H4 (cell line): ENCODE measurements around the gene NIT1. TPM values are rescaled to one million over a fixed set of nuclear protein-coding genes. Genes with fewer than 3 reads are reported as not detected.

Experiments
- DNase-seq: peaks from one replicate; pipeline ENCODE4 v3.0.0-alpha.2; 2015; ENCODE audit warnings: low spot score
- total RNA-seq: library from RNA; depleted of rRNA; stranded (reverse); fragments of >200 nt; shearing (Covaris generic); gene quantifications from 2 replicates; pipeline ENCODE4 v1.2.3, GENCODE V29; 2014

Gene NIT1
- total RNA-seq, 1 experiment from 2014 or later: 36.6 TPM

- no peak for DNase-seq
Observed at GRCh38 chr1:161084597-161084988, 33.3 kb upstream of the NIT1 start.

GRCh38 chr1:161085165-161085564, 32.7 kb upstream of the NIT1 start:
- DNase-seq: no peak

- DNase-seq: no peak
Observed at GRCh38 chr1:161086457-161086856, 31.4 kb upstream of the NIT1 start.

GRCh38 chr1:161088587-161089110, 29.3 kb upstream of the NIT1 start:
- DNase-seq: no peak

- no peak for DNase-seq
Observed at GRCh38 chr1:161089251-161089924, 28.5 kb upstream of the NIT1 start, which contains the start of gene NECTIN4. Gene NECTIN4, minus strand, starts transcription at chr1:161089558. Its CDS starts 262 bp downstream, at chr1:161089296.

GRCh38 chr1:161089938-161090337, 28.0 kb upstream of the NIT1 start:
- DNase-seq: no peak

GRCh38 chr1:161090617-161091016, 27.3 kb upstream of the NIT1 start:
- DNase-seq: no peak

GRCh38 chr1:161091093-161091492, 26.8 kb upstream of the NIT1 start:
- no peak for DNase-seq

GRCh38 chr1:161091796-161092507, 26.0 kb upstream of the NIT1 start:
- no peak for DNase-seq

- no peak for DNase-seq
Observed at GRCh38 chr1:161092621-161093028, 25.3 kb upstream of the NIT1 start.

GRCh38 chr1:161094481-161094880, 23.4 kb upstream of the NIT1 start:
- no peak for DNase-seq

GRCh38 chr1:161095230-161095629, 22.7 kb upstream of the NIT1 start:
- DNase-seq: no peak

- no peak for DNase-seq
Observed at GRCh38 chr1:161096015-161096414, 21.9 kb upstream of the NIT1 start.

GRCh38 chr1:161096530-161096929, 21.4 kb upstream of the NIT1 start:
- DNase-seq: no peak

GRCh38 chr1:161098210-161099068, 19.5 kb upstream of the NIT1 start, which contains the start of gene KLHDC9:
Gene KLHDC9, plus strand, starts transcription at chr1:161098361. Its CDS starts 175 bp downstream, at chr1:161098536.
- no peak for DNase-seq

GRCh38 chr1:161099090-161099802, 18.7 kb upstream of the NIT1 start:
- no peak for DNase-seq

- no peak for DNase-seq
Observed at GRCh38 chr1:161100556-161100955, 17.3 kb upstream of the NIT1 start.

- no peak for DNase-seq
Observed at GRCh38 chr1:161106431-161106830, 11.5 kb upstream of the NIT1 start.

- DNase-seq: no peak
Observed at GRCh38 chr1:161111117-161111516, 6.8 kb upstream of the NIT1 start.

GRCh38 chr1:161111527-161111926, 6.4 kb upstream of the NIT1 start:
- no peak for DNase-seq

GRCh38 chr1:161113915-161114314, 4.0 kb upstream of the NIT1 start:
- no peak for DNase-seq
